K562 (cell line): ENCODE data around the gene PIH1D1. TPM values are rescaled to one million over a fixed set of nuclear protein-coding genes. Genes with fewer than 3 reads are reported as not detected.
A peak's percentile ranks its signal among the peaks of the same experiment; 100 is the strongest.

Experiments used
- ATAC-seq: fragments of 200-7000 bp; cut with Tn5 transposase; 3 replicates; pipeline ENCODE4 v1.9.1; 2020; ENCODE audit warnings: moderate library complexity
- BruUV-seq: library from RNA; stranded (reverse); fragments of 400-500 nt; replicated peaks from 2 replicates; lab custom pipeline; 2021; lab: Mats Ljungman, UMichigan
- CTCF ChIA-PET: fragments of 300-600 bp; formaldehyde crosslinking; extraction: SDS; loops from one replicate; lab custom pipeline; 2021; ENCODE audit warnings: low intra/inter-chr PET ratio; lab: Yijun Ruan, JAX
- POLR2A ChIA-PET: fragments of 300-600, 350-650 bp; sonication (Branson Sonifier 250); formaldehyde crosslinking; extraction: SDS; loops from one replicate; lab custom pipeline; 2021; ENCODE audit warnings: antibody characterized with exemption, inconsistent platforms; lab: Yijun Ruan, JAX
- DNase-seq, 4 experiments: peaks; one replicate each; pipeline versions ENCODE4 v3.0.0 to v3.0.0-alpha.2; 2011 to 2018; ENCODE audit warnings: low spot score in 3 of 4, mixed read lengths in 3 of 4; ENCODE audit errors: extremely low read depth in 1 of 4
- FAIRE-seq: peaks from 2 replicates; lab custom pipeline; 2011; peaks lifted over from hg19 to GRCh38; lab: Jason Lieb, UNC
- H2AFZ ChIP-seq: 2 replicates; pipeline ENCODE4 v1.6.0; 2011; ENCODE audit warnings: low read depth, low read length, control low read depth, inconsistent platforms
- H3K27ac ChIP-seq: fragments of 200-600 bp; 3 replicates; pipeline ENCODE4 v1.8.0; 2011; ENCODE audit warnings: low read depth, mild to moderate bottlenecking, control low read depth, inconsistent platforms, low read length, moderate library complexity, mixed read lengths; ENCODE audit errors: extremely low read depth
- H3K27me3 ChIP-seq, 2 experiments: fragments of 300-600 bp in 1 of 2; 2 replicates in 1 of 2; 3 replicates in 1 of 2; pipeline versions ENCODE4 v1.6.0 to v1.8.0; 2011; ENCODE audit warnings: inconsistent platforms in 2 of 2, low read length in 2 of 2, mild to moderate bottlenecking in 1 of 2, mixed read lengths in 1 of 2, moderate library complexity in 1 of 2; ENCODE audit not compliant: control insufficient read depth in 2 of 2, insufficient read depth in 2 of 2
- H3K36me3 ChIP-seq: fragments of 300-600 bp; 3 replicates; pipeline ENCODE4 v1.8.0; 2011; ENCODE audit warnings: mild to moderate bottlenecking, low read length, inconsistent platforms; ENCODE audit not compliant: control insufficient read depth, insufficient read depth
- H3K4me1 ChIP-seq, 2 experiments: fragments of 200-600 bp in 1 of 2; replicated peaks in 1 of 2; 2 replicates in 1 of 2; 3 replicates in 1 of 2; pipeline versions ENCODE4 v1.5.1 to v1.8.0; 2011; ENCODE audit warnings: inconsistent platforms in 2 of 2, low read length in 2 of 2, mild to moderate bottlenecking in 1 of 2, mixed read lengths in 1 of 2, moderate library complexity in 1 of 2; ENCODE audit not compliant: control insufficient read depth in 2 of 2, insufficient read depth in 2 of 2
- H3K4me2 ChIP-seq: 2 replicates; pipeline ENCODE4 v1.6.1; 2011; ENCODE audit warnings: low read length, control low read depth, inconsistent platforms, mixed read lengths; ENCODE audit not compliant: insufficient read depth
- H3K4me3 ChIP-seq: fragments of 200-600 bp; sonication (generic), shearing (Covaris generic); 2 replicates; pipeline ENCODE4 v1.5.1; 2016; ENCODE audit warnings: control low read depth, inconsistent platforms
- H3K79me2 ChIP-seq: fragments of 200-600 bp; 3 replicates; pipeline ENCODE4 v1.8.0; 2011; ENCODE audit warnings: low read length, inconsistent platforms; ENCODE audit not compliant: control insufficient read depth, insufficient read depth
- H3K9ac ChIP-seq, 2 experiments: 2 replicates each; pipeline versions ENCODE4 v1.6.0 to v1.6.1; 2011; ENCODE audit warnings: low read depth in 2 of 2, low read length in 2 of 2, control low read depth in 1 of 2, inconsistent platforms in 1 of 2, mild to moderate bottlenecking in 1 of 2, mixed read lengths in 1 of 2; ENCODE audit not compliant: insufficient read depth in 1 of 2
- H3K9me1 ChIP-seq: one replicate; pipeline ENCODE4 v1.6.0; 2011; ENCODE audit warnings: inconsistent platforms, mild to moderate bottlenecking, low read length, moderate library complexity; ENCODE audit not compliant: control insufficient read depth, insufficient read depth
- H3K9me3 ChIP-seq: replicated peaks from 2 replicates; pipeline ENCODE4 v1.5.1; 2011; ENCODE audit warnings: low read depth, low read length, inconsistent platforms; ENCODE audit not compliant: control insufficient read depth, insufficient read depth
- H4K20me1 ChIP-seq: replicated peaks from 2 replicates; pipeline ENCODE4 v1.6.1; 2011; ENCODE audit warnings: low read length, inconsistent platforms, mixed read lengths; ENCODE audit not compliant: control insufficient read depth, insufficient read depth
- AFF1 ChIP-seq, 2 experiments: fragments of 450-650 bp; IDR thresholded peaks; 2 replicates each; pipeline ENCODE4 v1.6.1; 2018; ENCODE audit warnings: mild to moderate bottlenecking in 2 of 2, low read depth in 1 of 2; ENCODE audit not compliant: partially characterized antibody in 2 of 2
- POLR2G ChIP-seq: fragments of 200-400 bp; formaldehyde crosslinking; IDR thresholded peaks from 2 replicates; pipeline ENCODE4 v1.6.1; 2017; ENCODE audit warnings: low read depth, mild to moderate bottlenecking, antibody characterized with exemption, low read length, moderate library complexity
- RAD21 ChIP-seq, 2 experiments: fragments of 250-450 bp in 1 of 2; fragments of 450-650 bp in 1 of 2; sonication (Bioruptor Pico) in 1 of 2; formaldehyde crosslinking in 1 of 2; IDR thresholded peaks in 1 of 2; conservative IDR thresholded peaks in 1 of 2; 2 replicates each; pipeline versions ENCODE4 v1.4.0 to v1.8.0; 2020 to 2022; ENCODE audit warnings: mild to moderate bottlenecking in 2 of 2, moderate library complexity in 1 of 2
- RBFOX2 ChIP-seq: fragments of 200-400 bp; formaldehyde crosslinking; IDR thresholded peaks from 2 replicates; pipeline ENCODE4 v1.6.1; 2017; ENCODE audit warnings: low read depth, mild to moderate bottlenecking, low read length, moderate library complexity
- ZNF583 ChIP-seq: fragments of 250-450 bp; sonication (Bioruptor Pico); IDR thresholded peaks from 2 replicates; pipeline ENCODE4 v1.4.0; 2020
- WGBS: fragments of 100-300 bp; shearing (Covaris generic); methylation state at CpG from one replicate; pipeline ENCODE4 v1.1.6; 2016; ENCODE audit warnings: low coverage, mixed read lengths; ENCODE audit not compliant: insufficient coverage; ENCODE audit errors: missing lambda C conversion rate; 5-methylcytosine and 5-hydroxymethylcytosine counted together
- in situ Hi-C: fragments of 300-500 bp; cut with MboI; formaldehyde crosslinking; loops from 4 replicates; pipeline ENCODE4 v1.15.0; 2018; ENCODE audit warnings: inconsistent platforms, mixed read lengths
- intact Hi-C: fragments of 100-400 bp; cut with micrococcal nuclease; formaldehyde crosslinking; loops from 2 replicates; pipeline ENCODE4 v1.14.2; 2022
- polyA plus RNA-seq, 8 experiments: library from polyadenylated mRNA; depleted of rRNA in 4 of 8; stranded (reverse) in 5 of 8; unstranded in 3 of 8; fragments of >200 nt; fragmentation: Nextera tagmentation in 2 of 8; fragmentation: Illumina TruSeq in 1 of 8; extraction: Ambion mirVana in 2 of 8; extraction: Trizol in 1 of 8; gene quantifications; 2 replicates each; pipeline versions ENCODE4 v1.2.1 to v1.2.3, GENCODE V29; 2011 to 2014; ENCODE audit warnings: inconsistent platforms in 1 of 8, missing spikeins in 1 of 8
- total RNA-seq, 7 experiments: library from RNA; depleted of rRNA in 6 of 7; stranded (reverse); fragments of >200 nt in 6 of 7; fragmentation: Illumina TruSeq in 2 of 7; extraction: Trizol in 2 of 7; gene quantifications; 2 replicates each; pipeline versions ENCODE4 v1.2.1 to v1.2.3, GENCODE V29; 2011 to 2021; ENCODE audit warnings: low replicate concordance in 1 of 7

The PIH1D1 gene
- total and polyA plus RNA-seq, 9 of the 15 experiments (the other 6 are each of a cell fraction or from before 2014, with no cell fraction given): 26.5 to 224 (median 137) TPM

- TF ChIP-seq AFF1 (IDR thresholded peaks at IDR 0.05; ENCODE audit: low read depth in 1 of 2, partially characterized antibody in 2 of 2): peak in 1 of 2 experiments; percentile 90
Observed at GRCh38 chr19:49465371-49465770, 13.8 kb upstream of the PIH1D1 start (continued).

- ChIA-PET POLR2A (interaction anchor here (1.8 kb wide), 1 partner anchor 10 kb away, joined by 6 read pairs; the partner anchor contains the start of gene ALDH16A1), CTCF (no interaction called here)
- in situ Hi-C loops: no loop called here
Observed at GRCh38 chr19:49463960-49464740, 12.5 kb upstream of the PIH1D1 start.

More at GRCh38 chr19:49463960-49464740, 12.5 kb upstream of the PIH1D1 start:
- Histone ChIP-seq H3K79me2 (no peaks in the 10 kb centered on the region), H2AFZ (no peak overlapping the region), H3K36me3 (peaks cover 43% of the 10 kb centered on the region; the same call in 2 of the 3 replicates), H3K27ac (no peak overlapping the region), H3K27me3 (no peaks in the 10 kb centered on the region), H3K9me3 (no peaks in the 10 kb centered on the region), H3K4me1 (peaks cover 3 to 22% of the 10 kb centered on the region in 2 experiments; a peak in 4 of 5 replicates), H3K9ac (no peak overlapping the region), H3K4me3 (no peak overlapping the region), H3K4me2 (no peak overlapping the region), H3K9me1 (no peaks in the 10 kb centered on the region), H4K20me1 (peaks cover 3% of the 10 kb centered on the region; the same call in 1 of the 2 replicates)
- WGBS: 95% methylated on average over 33 of the region's 39 CpGs
- DNase-seq (no peak), FAIRE-seq (no peak), ATAC-seq (no peak)
- no TSS peak for BruUV-seq
- TF ChIP-seq POLR2G (peak; percentile 32; the same call in 1 of the 2 replicates), RBFOX2 (peak; percentile 39; the same call in 1 of the 2 replicates), ZNF583 (no peak), RAD21 (CRISPR knock-in tag; conservative IDR thresholded peaks at IDR 0.05 in 1 of 2, IDR thresholded peaks at IDR 0.05 in 1 of 2) (no peak)
- intact Hi-C loops: no loop called here
